H9 (cell line): ENCODE measurements around the gene MSLN. TPM values are rescaled to one million over a fixed set of nuclear protein-coding genes. Genes with fewer than 3 reads are reported as not detected.

ENCODE experiments used
- DNase-seq: peaks from one replicate; pipeline ENCODE4 v3.0.0-alpha.2; 2017
- H2AFZ ChIP-seq: one replicate; pipeline ENCODE4 v1.6.1; 2013; ENCODE audit warnings: mild to moderate bottlenecking, low read length, control low read depth, moderate library complexity
- H2AK5ac ChIP-seq: 2 replicates; pipeline ENCODE4 v1.6.1; 2013; ENCODE audit warnings: low read length, control low read depth, mixed read lengths; ENCODE audit not compliant: insufficient read length
- H2BK120ac ChIP-seq: one replicate; pipeline ENCODE4 v1.6.1; 2013; ENCODE audit warnings: low read depth, mild to moderate bottlenecking, low read length, control low read depth, inconsistent platforms; ENCODE audit not compliant: poor library complexity, severe bottlenecking
- H2BK12ac ChIP-seq: 2 replicates; pipeline ENCODE4 v1.6.1; 2013; ENCODE audit warnings: low read length, control low read depth, mixed read lengths, low read depth; ENCODE audit not compliant: insufficient read length
- H2BK15ac ChIP-seq: 2 replicates; pipeline ENCODE4 v1.6.1; 2013; ENCODE audit warnings: low read depth, low read length, control low read depth
- H2BK20ac ChIP-seq: one replicate; pipeline ENCODE4 v1.6.1; 2013; ENCODE audit warnings: low read depth, mild to moderate bottlenecking, low read length, control low read depth, inconsistent platforms; ENCODE audit not compliant: poor library complexity, severe bottlenecking
- H2BK5ac ChIP-seq: 2 replicates; pipeline ENCODE4 v1.6.1; 2013; ENCODE audit warnings: low read length, control low read depth, mixed read lengths; ENCODE audit not compliant: insufficient read length
- H3K14ac ChIP-seq: 2 replicates; pipeline ENCODE4 v1.6.1; 2013; ENCODE audit warnings: low read length, control low read depth; ENCODE audit not compliant: insufficient read depth
- H3K18ac ChIP-seq: 2 replicates; pipeline ENCODE4 v1.6.1; 2013; ENCODE audit warnings: low read depth, mild to moderate bottlenecking, mixed read lengths, low read length, control low read depth; ENCODE audit not compliant: insufficient read length
- H3K23ac ChIP-seq: 2 replicates; pipeline ENCODE4 v1.6.1; 2013; ENCODE audit warnings: low read length, control low read depth, mixed read lengths, low read depth; ENCODE audit not compliant: insufficient read length
- H3K23me2 ChIP-seq: 2 replicates; pipeline ENCODE4 v1.6.1; 2013; ENCODE audit warnings: low read depth, mild to moderate bottlenecking, mixed read lengths, low read length, control low read depth; ENCODE audit not compliant: insufficient read length, poor library complexity, severe bottlenecking
- H3K27ac ChIP-seq: 2 replicates; pipeline ENCODE4 v1.5.1; 2013; ENCODE audit warnings: low read length, control low read depth, mixed read lengths, low read depth; ENCODE audit not compliant: insufficient read length
- H3K27me3 ChIP-seq: 2 replicates; pipeline ENCODE4 v1.6.1; 2013; ENCODE audit warnings: low read length, control low read depth, inconsistent platforms; ENCODE audit not compliant: insufficient read depth
- H3K4ac ChIP-seq: 2 replicates; pipeline ENCODE4 v1.6.1; 2013; ENCODE audit warnings: low read depth, mild to moderate bottlenecking, control low read depth, inconsistent platforms, low read length, moderate library complexity
- H3K4me1 ChIP-seq: 2 replicates; pipeline ENCODE4 v1.6.1; 2013; ENCODE audit warnings: low read length, control low read depth, inconsistent platforms; ENCODE audit not compliant: insufficient read depth
- H3K4me2 ChIP-seq: 2 replicates; pipeline ENCODE4 v1.6.1; 2013; ENCODE audit warnings: low read length, control low read depth, mixed read lengths; ENCODE audit not compliant: insufficient read length, insufficient read depth
- H3K56ac ChIP-seq: 2 replicates; pipeline ENCODE4 v1.6.1; 2013; ENCODE audit warnings: low read depth, mild to moderate bottlenecking, mixed read lengths, low read length, control low read depth; ENCODE audit not compliant: insufficient read length
- H3K79me1 ChIP-seq: 2 replicates; pipeline ENCODE4 v1.6.1; 2013; ENCODE audit warnings: low read depth, mild to moderate bottlenecking, moderate library complexity, low read length, control low read depth, inconsistent platforms; ENCODE audit not compliant: insufficient read depth, poor library complexity, severe bottlenecking
- H3K79me2 ChIP-seq: 2 replicates; pipeline ENCODE4 v1.6.1; 2013; ENCODE audit warnings: low read length, control low read depth, inconsistent platforms; ENCODE audit not compliant: insufficient read depth
- H3K9ac ChIP-seq: 2 replicates; pipeline ENCODE4 v1.6.1; 2013; ENCODE audit warnings: low read length, control low read depth, mixed read lengths; ENCODE audit not compliant: insufficient read length; ENCODE audit errors: extremely low read depth
- H3K9me3 ChIP-seq: one replicate; pipeline ENCODE4 v1.6.1; 2013; ENCODE audit warnings: low read depth, low read length, inconsistent platforms; ENCODE audit not compliant: control insufficient read depth
- H3T11ph ChIP-seq: one replicate; pipeline ENCODE4 v1.6.1; 2013; ENCODE audit warnings: mild to moderate bottlenecking, low read length, control low read depth, inconsistent platforms
- H4K20me1 ChIP-seq: one replicate; pipeline ENCODE4 v1.6.1; 2013; ENCODE audit not compliant: control insufficient read depth, insufficient read length, insufficient read depth
- H4K5ac ChIP-seq: 2 replicates; pipeline ENCODE4 v1.6.1; 2013; ENCODE audit warnings: low read depth, mild to moderate bottlenecking, mixed read lengths, low read length, control low read depth; ENCODE audit not compliant: insufficient read length
- H4K8ac ChIP-seq: replicated peaks from 2 replicates; pipeline ENCODE4 v1.6.1; 2013; ENCODE audit warnings: low read length, control low read depth, mixed read lengths, low read depth; ENCODE audit not compliant: insufficient read length
- H4K91ac ChIP-seq: 2 replicates; pipeline ENCODE4 v1.6.1; 2013; ENCODE audit warnings: low read depth, mild to moderate bottlenecking, moderate library complexity, mixed read lengths, low read length, control low read depth; ENCODE audit not compliant: insufficient read length
- H3K27ac Mint-ChIP-seq, 3 experiments: 2 replicates in 2 of 3; 3 replicates in 1 of 3; pipeline ENCODE4 v1.8.0; 2020 to 2021; ENCODE audit warnings: mixed read lengths in 3 of 3, mild to moderate bottlenecking in 1 of 3, moderate library complexity in 1 of 3
- H3K27me3 Mint-ChIP-seq: 2 replicates; pipeline ENCODE4 v1.8.0; 2021; ENCODE audit warnings: low read depth, mild to moderate bottlenecking, moderate library complexity, mixed read lengths
- H3K36me3 Mint-ChIP-seq, 3 experiments: 2 replicates in 2 of 3; 3 replicates in 1 of 3; pipeline ENCODE4 v1.8.0; 2020 to 2021; ENCODE audit warnings: low read depth in 3 of 3, mixed read lengths in 3 of 3; ENCODE audit not compliant: insufficient read depth in 1 of 3
- H3K4me1 Mint-ChIP-seq, 2 experiments: 2 replicates each; pipeline ENCODE4 v1.8.0; 2020; ENCODE audit warnings: mixed read lengths in 2 of 2
- H3K4me3 Mint-ChIP-seq, 2 experiments: 2 replicates in 1 of 2; 3 replicates in 1 of 2; pipeline ENCODE4 v1.8.0; 2020 to 2021; ENCODE audit warnings: mild to moderate bottlenecking in 2 of 2, mixed read lengths in 2 of 2, moderate library complexity in 1 of 2
- H3K9me3 Mint-ChIP-seq, 2 experiments: 2 replicates in 1 of 2; 3 replicates in 1 of 2; pipeline ENCODE4 v1.8.0; 2020; ENCODE audit warnings: mild to moderate bottlenecking in 2 of 2, mixed read lengths in 2 of 2, moderate library complexity in 1 of 2
- CTCF ChIP-seq: fragments of 200-600 bp; sonication (generic); conservative IDR thresholded peaks from 3 replicates; pipeline ENCODE4 v1.8.0; 2021; ENCODE audit warnings: antibody characterized with exemption, mild to moderate bottlenecking
- WGBS: extraction: QIAGEN DNeasy Blood & Tissue Kit; methylation state at CpG from one replicate; pipeline ENCODE4 v1.1.7; 2013; ENCODE audit warnings: missing lambda C conversion rate, low lambda C conversion rate, mixed read lengths; ENCODE audit not compliant: insufficient read length; ENCODE audit errors: extremely low coverage; 5-methylcytosine and 5-hydroxymethylcytosine counted together
- total RNA-seq: library from RNA; stranded (reverse); gene quantifications from 2 replicates; pipeline ENCODE4 v1.2.1, GENCODE V29; 2021

Gene MSLN
- total RNA-seq, 1 experiment from 2014 or later, result 0.22 TPM

- Histone ChIP-seq H3K4me1 (no peaks in the 10 kb centered on the region), H3K18ac (no peak overlapping the region), H3K27me3 (no peaks in the 10 kb centered on the region), H2BK20ac (no peak overlapping the region), H2BK120ac (no peak overlapping the region), H4K5ac (no peak overlapping the region), H3K4me2 (no peak overlapping the region), H3K14ac (no peak overlapping the region), H3K4ac (no peak overlapping the region), H2BK5ac (no peak overlapping the region), H3T11ph (no peak overlapping the region), H2AK5ac (no peak overlapping the region), H3K23ac (no peak overlapping the region), H3K79me1 (no peaks in the 10 kb centered on the region), H3K56ac (no peak overlapping the region), H3K9ac (no peak overlapping the region), H3K23me2 (no peaks in the 10 kb centered on the region), H4K8ac (no peak overlapping the region), H3K79me2 (no peaks in the 10 kb centered on the region), H4K20me1 (no peaks in the 10 kb centered on the region), H2BK12ac (no peak overlapping the region), H3K9me3 (no peaks in the 10 kb centered on the region), H4K91ac (no peak overlapping the region), H2AFZ (no peak overlapping the region), H3K27ac (no peak overlapping the region), H2BK15ac (no peak overlapping the region)
- H3K27me3 Mint-ChIP-seq, result peaks cover 5% of the 10 kb centered on the region
- DNase-seq, result no peak
- no peak for TF ChIP-seq CTCF
- WGBS, result no CpG with 5 or more reads among the region's 48 CpGs
- peaks cover 0 to 3% of the 10 kb centered on the region in 2 experiments; a peak in 1 of 4 replicates for H3K4me1 Mint-ChIP-seq
- no peaks in the 10 kb centered on the region; a peak in 1 of 5 replicates for H3K9me3 Mint-ChIP-seq
- H3K36me3 Mint-ChIP-seq, result no peaks in the 10 kb centered on the region
- no peak overlapping the region for H3K4me3 Mint-ChIP-seq
- H3K27ac Mint-ChIP-seq, result no peak overlapping the region
Measured at GRCh38 chr16:766820-767640, 6.5 kb downstream of the MSLN start.
